Measurements from ENCODE around the gene CUL5. TPM values are rescaled to one million over a fixed set of nuclear protein-coding genes. Genes with fewer than 3 reads are reported as not detected.
A peak's percentile ranks its signal among the peaks of the same experiment; 100 is the strongest.

The CUL5 gene
- total RNA-seq, 1 donor from 2014 or later: 32.7 TPM

DNA sequence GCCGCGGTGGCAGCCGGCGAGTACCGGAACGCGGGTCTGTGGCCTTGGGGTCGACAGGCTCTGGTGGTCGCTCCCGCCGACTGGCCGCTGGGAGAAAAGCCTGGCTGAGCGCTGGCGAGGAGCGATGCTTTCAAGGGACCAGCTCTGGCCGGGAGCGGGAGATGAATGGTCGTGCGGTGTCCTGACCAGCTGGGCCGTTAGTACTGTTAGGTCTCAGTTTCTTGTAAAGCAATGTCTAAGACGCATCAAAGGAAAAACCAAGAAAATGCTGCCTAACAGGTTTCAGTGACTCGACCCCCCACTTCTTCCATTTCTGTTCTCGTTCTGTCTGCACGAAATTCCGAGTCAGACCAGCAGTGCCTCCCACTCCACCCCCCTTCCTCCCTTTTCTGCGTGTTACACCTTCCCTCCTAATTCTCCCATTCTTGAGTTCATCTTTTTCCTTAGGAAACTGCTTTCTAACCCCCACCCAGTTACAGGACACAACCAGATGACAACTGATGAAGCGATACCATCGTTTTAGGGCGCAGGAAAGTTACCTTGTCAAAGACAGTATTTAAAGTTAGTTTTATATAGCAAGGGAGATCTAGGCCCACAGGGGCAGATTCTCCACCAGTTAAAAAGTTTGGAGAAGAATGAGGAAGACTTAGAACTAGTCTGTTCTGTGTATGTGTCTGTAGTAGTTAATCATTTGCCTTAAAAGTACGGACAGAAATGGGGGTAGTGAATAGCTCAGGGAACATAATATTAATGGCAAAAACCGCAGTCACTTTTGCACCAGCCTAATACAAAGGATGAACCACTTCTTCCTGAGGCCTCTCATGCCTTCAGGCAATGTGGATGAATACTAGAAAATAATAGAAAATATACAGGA, 1.0 kb downstream of the CUL5 start:
- TF ChIP-seq, protein P1, sequence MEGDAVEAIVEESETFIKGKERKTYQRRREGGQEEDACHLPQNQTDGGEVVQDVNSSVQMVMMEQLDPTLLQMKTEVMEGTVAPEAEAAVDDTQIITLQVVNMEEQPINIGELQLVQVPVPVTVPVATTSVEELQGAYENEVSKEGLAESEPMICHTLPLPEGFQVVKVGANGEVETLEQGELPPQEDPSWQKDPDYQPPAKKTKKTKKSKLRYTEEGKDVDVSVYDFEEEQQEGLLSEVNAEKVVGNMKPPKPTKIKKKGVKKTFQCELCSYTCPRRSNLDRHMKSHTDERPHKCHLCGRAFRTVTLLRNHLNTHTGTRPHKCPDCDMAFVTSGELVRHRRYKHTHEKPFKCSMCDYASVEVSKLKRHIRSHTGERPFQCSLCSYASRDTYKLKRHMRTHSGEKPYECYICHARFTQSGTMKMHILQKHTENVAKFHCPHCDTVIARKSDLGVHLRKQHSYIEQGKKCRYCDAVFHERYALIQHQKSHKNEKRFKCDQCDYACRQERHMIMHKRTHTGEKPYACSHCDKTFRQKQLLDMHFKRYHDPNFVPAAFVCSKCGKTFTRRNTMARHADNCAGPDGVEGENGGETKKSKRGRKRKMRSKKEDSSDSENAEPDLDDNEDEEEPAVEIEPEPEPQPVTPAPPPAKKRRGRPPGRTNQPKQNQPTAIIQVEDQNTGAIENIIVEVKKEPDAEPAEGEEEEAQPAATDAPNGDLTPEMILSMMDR (IDR thresholded peaks at IDR 0.05; ENCODE audit: insufficient read depth, low read length, poor library complexity, severe bottlenecking): no peak
- Histone ChIP-seq H3K4me3 (ENCODE audit: low read depth, low read length) (peak overlapping the region; percentile 80), H3K36me3 (ENCODE audit: control insufficient read depth, insufficient read depth, low read length) (no peaks in the 10 kb centered on the region), H3K27me3 (ENCODE audit: control insufficient read depth, insufficient read depth, low read length) (no peaks in the 10 kb centered on the region)
- no peak for DNase-seq (ENCODE audit: low read depth)

DNA sequence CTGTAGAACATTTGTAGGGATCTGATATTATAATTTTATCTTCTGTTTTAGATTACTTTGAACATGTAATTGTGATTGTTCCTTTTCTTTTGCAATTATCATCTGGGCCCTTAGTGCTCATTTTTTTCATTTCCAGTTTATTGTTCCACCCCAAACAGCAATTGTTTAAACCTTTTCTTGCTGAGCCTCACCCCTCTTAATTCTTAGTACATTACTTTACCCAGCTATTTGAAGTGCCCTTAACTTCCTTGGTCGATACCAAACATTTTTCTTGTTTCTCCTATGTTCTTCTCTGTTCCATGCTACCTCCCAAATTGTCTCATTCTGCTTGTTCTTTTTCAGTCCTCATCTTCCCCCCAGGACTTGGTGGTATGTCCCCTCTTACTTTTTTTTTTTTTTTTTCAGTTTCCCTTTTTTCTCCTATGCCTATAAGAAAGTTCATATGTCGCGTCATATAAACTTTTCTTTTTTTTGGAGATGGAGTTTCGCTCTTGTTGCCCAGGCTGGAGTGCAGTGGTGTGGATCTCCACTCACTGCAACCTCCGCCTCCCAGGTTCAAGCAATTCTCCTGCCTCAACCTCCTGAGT, 3.5 kb downstream of the CUL5 start:
- no peak for DNase-seq (ENCODE audit: low read depth)
- TF ChIP-seq, protein P1 (IDR thresholded peaks at IDR 0.05; ENCODE audit: insufficient read depth, low read length, poor library complexity, severe bottlenecking): no peak
- Histone ChIP-seq H3K36me3 (ENCODE audit: control insufficient read depth, insufficient read depth, low read length) (no peaks in the 10 kb centered on the region), H3K4me3 (ENCODE audit: low read depth, low read length) (no peak overlapping the region), H3K27me3 (ENCODE audit: control insufficient read depth, insufficient read depth, low read length) (no peaks in the 10 kb centered on the region)

DNA sequence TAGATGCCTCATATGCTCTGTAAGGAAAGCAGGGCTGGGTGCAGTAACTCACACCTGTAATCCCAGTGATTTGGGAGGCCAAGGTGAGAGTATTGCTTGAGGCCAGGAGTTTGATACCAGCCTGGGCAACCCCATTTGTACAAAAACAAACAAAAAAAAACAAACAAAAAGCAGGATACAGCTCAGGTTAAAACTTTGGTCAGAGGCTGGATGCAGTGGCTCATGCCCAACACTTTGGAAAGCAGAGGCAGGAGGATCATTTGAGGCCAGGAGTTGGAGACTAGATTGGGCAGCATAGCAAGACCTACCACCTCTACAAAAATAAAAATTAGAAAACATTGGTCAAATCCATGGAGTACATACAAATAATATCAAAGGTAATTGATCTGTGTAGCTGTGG, 7.9 kb downstream of the CUL5 start:
- DNase-seq (ENCODE audit: low read depth): no peak
- H3K4me3 ChIP-seq (ENCODE audit: low read depth, low read length): no peak overlapping the region
- H3K27me3 ChIP-seq (ENCODE audit: control insufficient read depth, insufficient read depth, low read length): no peaks in the 10 kb centered on the region
- no peaks in the 10 kb centered on the region for H3K36me3 ChIP-seq (ENCODE audit: control insufficient read depth, insufficient read depth, low read length)
- TF ChIP-seq, protein P1 (IDR thresholded peaks at IDR 0.05; ENCODE audit: insufficient read depth, low read length, poor library complexity, severe bottlenecking): no peak

DNA sequence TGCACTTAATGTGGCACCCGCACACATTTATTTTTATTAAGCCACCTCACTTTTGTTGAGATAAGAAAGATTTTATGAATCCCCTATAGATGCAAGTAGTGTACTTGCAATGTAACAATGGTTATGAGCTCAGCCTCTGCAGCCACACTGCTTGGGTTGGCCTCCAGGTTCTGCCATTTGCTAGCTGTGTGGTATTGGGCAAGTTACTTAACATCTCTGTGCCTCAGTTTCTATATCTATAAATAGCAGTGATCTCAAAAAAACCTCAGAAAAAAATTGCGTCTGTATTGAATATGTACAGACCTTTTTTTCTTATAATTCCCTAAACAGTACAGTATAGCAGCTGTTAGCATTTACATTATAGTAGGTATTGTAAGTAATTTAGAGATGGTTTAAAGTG, 10.0 kb downstream of the CUL5 start:
- Histone ChIP-seq H3K4me3 (ENCODE audit: low read depth, low read length) (no peak overlapping the region), H3K36me3 (ENCODE audit: control insufficient read depth, insufficient read depth, low read length) (no peaks in the 10 kb centered on the region), H3K27me3 (ENCODE audit: control insufficient read depth, insufficient read depth, low read length) (no peaks in the 10 kb centered on the region)
- TF ChIP-seq, protein P1 (IDR thresholded peaks at IDR 0.05; ENCODE audit: insufficient read depth, low read length, poor library complexity, severe bottlenecking): no peak
- DNase-seq (ENCODE audit: low read depth): no peak

DNA sequence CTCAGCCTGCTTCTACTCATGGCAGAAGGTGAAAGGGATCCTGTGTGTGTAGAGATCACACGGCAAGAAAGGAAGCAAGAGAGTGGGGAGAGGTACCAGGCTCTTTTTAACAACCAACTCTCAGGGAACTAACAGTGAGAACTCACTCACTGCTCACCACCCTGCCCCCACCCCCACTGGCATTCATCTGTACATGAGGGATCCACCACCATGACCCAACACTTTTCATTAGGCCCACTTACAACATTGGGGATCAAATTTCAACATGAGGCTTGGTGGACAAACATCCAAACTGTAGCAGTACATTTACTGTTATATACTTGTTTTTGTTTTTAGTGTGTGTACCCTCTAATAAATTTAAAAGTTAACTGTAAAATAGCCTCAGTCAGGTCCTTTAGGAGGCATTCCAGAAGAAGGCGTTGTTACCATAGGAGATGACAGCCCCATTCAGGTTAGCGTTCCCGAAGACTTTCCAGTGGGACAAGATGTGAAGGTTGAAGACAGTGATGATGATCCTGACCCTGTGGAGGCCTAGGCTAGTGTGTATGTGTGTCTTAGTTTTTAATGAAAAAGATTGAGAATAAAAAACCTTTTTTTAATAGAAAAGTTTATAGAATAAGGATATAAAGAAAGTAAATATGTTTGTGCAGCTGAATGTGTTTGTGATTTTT, 11.3 kb downstream of the CUL5 start:
- no peaks in the 10 kb centered on the region for H3K27me3 ChIP-seq (ENCODE audit: control insufficient read depth, insufficient read depth, low read length)
- TF ChIP-seq, protein P1 (IDR thresholded peaks at IDR 0.05; ENCODE audit: insufficient read depth, low read length, poor library complexity, severe bottlenecking): no peak
- no peak for DNase-seq (ENCODE audit: low read depth)
- no peak overlapping the region for H3K4me3 ChIP-seq (ENCODE audit: low read depth, low read length)
- H3K36me3 ChIP-seq (ENCODE audit: control insufficient read depth, insufficient read depth, low read length): no peaks in the 10 kb centered on the region
